Renal cortical epithelial cell (primary cell): ENCODE measurements around the gene LAMA5. TPM values are rescaled to one million over a fixed set of nuclear protein-coding genes. Genes with fewer than 3 reads are reported as not detected.
A peak's percentile ranks its signal among the peaks of the same experiment; 100 is the strongest.

Experiments
- DNase-seq: peaks from one replicate; pipeline ENCODE4 v3.0.0-alpha.2; 2011; ENCODE audit warnings: low read depth
- total RNA-seq: library from RNA; depleted of rRNA; stranded (reverse); fragments of >200 nt; gene quantifications from 2 replicates; pipeline ENCODE4 v1.2.3, GENCODE V29; 2014

LAMA5 gene
- total RNA-seq, 1 donor from 2014 or later: 299 TPM

DNA sequence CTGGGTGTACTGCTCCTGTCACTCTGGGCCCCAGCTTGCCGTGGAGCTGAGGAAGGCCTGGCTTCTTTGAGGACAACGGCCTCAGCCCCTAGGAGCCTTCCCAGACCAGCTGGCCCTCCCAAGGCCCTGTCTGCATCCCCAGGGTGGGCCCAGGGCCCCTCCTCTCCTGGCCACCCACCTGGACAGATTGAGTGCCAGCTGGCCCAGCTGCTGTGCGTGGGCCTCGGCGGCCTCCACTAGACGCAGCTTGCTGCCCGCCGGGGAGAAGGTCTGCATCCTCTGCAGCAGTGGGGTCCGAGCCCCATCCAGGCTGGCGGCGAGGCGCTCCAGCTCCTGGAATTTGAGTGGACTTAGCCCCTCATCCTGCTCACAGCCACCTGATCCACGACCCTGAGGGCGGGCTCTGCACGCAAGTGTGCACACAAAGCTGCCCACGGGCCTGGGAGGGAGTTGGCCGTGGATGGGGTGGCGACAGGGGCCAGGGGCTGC is 49.9 kb downstream of the LAMA5 start:
- DNase-seq: no peak

DNA sequence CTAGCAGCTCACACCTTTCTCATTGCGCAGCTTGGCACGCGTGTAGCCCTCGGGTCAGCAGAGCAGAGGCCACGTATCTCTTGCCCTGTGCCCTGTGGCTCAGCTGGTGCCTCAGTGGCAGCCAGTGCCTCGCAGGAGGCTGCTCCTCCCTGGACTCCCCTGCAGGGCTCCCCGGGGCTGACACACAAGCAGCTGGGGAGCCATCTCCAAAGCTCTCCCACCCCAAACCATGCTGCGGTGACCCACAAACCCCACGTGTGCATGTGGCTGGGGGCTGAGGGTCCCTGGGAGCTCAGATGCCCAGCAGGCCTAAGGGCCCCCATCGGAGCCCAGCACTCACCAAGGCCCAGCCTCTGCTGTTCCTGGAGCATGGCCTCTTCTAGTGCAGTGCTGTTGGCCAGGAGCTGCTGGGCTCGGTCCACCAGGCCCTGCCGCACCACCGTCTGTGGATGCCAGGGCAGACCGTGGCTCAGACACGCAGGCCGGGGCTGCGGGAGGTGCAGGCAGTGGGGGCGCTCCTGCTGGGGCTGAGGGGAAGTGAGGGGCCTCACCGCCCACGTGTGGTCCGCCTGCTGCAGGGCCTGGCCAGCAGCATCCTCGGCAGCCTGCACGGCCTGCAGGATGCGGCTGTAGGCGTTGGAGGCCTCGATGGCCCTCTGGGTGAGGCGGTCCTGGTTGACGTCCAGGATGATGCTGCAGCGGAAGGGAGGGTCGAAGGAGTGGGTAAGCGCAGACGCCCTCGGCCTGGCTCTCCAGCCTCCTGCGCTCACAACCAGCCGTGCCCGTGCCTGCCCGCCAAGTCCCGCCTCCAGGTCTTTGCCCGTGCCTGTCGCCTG is 50.6 kb downstream of the LAMA5 start:
- DNase-seq: no peak

DNA sequence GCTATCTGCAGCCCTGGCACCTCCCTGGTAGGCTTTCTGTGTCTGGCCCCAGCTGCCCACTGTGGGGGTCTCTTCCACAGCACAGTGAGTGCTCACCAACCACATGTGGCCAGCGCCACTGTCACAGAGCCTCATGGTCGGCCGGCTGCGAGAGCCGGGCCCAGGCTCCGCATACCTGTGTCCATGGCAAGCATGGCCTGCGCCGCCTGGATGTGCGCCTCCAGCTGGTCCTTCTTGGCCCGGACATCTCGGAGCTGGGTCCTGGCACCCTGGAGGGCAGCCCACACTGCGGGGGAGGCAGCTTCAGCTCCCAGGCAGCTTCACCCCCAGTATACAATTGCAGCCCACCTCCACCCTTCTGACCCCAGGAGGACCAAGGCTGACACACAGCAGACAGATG is 51.3 kb downstream of the LAMA5 start:
- DNase-seq: no peak

DNA sequence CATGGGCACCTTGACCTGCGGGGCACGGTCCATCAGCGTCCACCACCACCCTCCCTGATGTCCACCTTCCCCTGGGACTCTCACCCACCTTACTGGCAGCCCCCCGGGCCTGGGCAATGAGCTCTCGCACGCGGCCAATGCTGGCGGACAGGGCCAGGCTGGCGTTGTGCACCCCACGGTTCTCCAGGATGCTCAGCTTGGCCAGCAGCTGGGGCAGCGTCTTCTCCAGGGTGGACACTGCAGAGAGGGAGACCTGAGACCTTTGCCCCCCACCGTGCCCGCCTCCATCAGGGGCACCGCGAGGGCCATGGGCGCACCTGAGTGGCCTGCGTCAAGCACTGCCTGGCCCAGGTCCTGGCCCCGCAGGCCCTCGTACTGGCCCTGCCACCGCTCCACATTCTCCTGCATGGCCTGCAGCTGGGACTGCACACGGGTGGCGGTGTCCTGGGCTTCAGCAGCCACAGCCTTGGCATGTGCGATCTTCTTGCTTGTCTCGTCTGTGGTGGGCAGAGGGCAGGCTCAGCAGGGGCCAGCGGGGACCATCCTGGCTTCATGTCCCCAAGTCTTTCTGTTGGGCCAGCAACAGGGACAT is 52.3 kb downstream of the LAMA5 start:
- no peak for DNase-seq

DNA sequence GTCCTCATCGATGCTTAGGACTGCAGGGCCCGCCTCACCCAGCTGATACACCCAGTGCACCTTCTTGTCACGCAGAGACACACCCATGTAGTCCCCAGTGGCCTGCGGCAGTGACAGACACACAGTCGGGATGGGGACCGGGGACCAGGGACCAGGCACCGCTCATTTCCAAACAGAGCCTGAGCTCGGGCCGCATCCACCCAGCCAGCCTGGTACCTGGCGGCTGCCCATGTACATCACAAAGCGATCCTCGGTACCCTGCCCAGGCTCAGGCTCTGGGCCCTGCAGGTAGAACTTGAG is 52.8 kb downstream of the LAMA5 start:
- DNase-seq: no peak

DNA sequence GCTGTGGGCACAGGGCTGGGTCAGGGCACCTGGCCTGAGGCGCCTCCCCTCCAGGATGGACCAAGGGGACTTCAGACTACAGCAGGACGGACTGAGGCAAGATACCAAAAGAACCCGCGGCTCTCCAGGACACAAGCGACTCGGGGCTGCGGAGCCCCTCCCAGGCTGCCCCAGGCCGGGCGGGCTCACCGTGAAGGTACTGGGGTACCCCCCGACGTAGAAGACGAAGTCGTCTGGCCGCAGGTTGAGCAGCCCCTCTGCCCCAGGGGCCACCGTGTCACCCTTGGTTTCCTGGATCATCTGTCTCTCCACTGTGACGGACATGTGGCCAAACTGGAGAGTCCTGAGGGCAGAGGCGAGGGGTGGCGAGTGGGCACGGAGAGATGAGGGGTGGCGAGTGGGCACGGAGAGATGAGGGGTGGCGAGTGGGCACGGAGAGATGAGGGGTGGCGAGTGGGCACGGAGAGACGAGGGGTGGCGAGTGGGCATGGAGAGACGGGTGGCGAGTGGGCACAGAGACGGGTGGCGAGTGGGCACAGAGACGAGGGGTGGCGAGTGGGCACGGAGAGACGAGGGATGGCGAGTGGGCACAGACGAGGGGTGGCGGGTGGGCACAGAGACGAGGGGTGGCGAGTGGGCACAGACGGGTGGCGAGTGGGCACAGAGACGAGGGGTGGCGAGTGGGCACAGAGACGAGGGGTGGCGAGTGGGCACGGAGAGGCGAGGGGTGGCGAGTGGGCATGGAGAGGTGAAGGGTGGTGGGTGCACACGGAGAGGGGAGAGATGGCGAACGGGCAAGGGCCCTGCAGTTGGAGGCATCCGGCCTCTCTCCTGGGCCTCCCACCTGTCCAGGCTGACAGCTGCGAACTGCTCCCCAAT is 53.4 kb downstream of the LAMA5 start:
- no peak for DNase-seq

DNA sequence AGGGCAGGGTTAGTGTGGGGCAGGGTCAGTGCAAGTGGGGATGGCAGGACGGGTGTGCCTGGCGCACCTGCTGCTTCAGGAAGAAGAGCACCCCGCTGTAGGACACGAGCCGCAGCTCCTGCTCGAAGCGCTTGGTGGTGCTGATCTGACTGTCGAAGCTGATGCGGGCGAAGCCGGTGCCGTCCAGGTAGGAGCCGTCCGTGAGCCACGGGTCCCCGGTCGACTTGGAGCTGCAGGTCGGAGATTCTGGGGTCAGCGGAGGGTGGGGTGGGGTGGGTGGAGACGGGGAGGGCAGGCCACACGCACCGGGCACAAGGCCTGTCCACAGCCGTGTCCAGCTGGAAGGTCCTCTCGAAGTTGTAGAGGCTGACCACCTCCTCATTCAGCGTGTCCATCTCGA is 54.1 kb downstream of the LAMA5 start:
- no peak for DNase-seq

DNA sequence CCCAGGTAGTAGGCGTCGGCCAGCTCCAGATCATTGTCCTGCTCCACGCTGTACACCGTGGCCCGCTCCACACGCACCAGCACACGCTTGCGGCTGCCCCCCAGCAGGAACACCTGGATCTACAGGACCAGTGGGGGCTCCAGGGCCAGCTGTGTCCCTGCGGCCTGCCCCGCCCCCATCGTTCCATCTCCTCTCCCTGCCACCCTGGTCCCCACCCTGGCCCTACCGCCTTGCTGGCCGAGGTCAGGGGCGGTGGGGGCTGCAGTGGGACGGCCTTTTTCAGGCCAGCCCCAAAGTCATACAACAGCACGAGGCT is 54.5 kb downstream of the LAMA5 start:
- DNase-seq: no peak

DNA sequence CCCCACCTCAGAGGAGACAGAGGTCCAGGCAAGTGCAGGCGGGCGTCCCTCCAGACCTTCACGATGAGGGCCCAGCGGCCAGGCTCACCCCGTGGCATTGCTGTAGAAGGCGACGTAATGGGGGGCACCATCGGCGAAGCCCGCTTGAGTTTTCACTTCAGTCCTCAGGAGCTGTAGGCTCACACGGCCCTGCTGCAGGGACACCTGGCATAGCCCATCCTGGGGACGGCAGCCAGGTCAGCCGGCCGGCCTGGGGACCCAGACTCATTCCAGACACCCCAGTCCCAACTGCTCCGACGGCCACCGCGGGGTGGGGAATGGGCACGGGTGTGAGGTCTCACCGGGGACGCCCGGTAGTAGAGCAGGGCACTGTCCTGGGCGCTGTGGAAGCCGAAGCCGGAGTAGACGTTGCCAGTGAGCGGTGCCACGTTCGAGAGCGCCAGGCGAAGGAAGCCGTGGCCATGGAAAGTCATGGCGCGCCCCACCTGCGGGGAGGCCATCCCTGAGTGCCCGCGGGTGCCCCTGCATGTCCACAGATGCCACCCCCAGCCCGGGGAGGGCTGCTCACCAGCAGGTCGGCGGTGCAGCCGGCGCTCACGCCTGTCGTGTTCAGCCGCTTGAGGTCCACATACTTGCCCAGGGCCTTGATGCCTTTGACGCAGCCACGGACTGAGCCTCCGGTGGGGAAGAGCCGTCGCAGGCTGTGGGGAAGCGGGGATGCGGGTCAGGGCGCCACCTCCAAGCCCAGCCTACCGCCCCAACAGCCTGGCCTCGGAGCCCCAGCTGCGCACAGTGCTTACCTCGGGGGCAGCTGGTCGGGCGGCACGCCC is 55.1 kb downstream of the LAMA5 start:
- DNase-seq: no peak

DNA sequence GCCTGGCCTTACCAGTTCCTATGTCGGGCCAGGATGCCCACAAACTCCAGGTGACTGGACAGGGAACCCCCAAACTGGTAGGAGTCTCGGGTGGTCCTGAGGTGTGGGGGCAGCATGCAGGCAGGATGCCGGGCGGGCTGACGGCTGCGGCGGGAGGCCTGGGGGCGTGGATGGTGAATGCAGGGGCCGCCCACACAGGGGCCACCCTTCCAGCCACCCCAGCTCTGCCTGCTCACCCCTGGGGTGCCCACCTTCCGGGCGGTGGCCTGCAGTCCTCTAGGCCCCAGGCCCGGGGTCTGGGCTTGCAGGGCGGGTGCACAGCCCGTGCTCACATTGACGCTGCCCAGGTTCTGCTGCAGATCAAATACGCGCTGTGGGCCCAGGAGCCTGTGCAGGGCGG is 56.0 kb downstream of the LAMA5 start:
- no peak for DNase-seq

DNA sequence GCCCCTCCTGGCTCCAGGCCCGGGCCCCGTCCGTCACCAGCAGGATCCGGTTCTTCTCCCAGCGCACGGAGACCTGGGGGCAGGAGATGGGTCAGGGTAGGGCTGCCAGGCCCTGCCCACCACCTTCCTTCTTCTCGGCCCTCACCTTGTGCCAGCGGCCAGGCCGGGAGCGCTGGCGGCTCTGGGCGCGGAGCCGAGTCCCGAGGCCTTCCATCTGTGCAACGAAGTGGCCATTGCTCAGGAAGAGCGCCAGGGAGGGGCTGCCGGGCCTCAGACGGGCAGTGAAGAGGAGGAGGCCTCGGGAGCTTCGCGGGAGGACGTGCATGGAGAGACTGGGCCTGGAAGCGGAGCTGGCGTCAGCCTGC is 56.4 kb downstream of the LAMA5 start:
- no peak for DNase-seq

DNA sequence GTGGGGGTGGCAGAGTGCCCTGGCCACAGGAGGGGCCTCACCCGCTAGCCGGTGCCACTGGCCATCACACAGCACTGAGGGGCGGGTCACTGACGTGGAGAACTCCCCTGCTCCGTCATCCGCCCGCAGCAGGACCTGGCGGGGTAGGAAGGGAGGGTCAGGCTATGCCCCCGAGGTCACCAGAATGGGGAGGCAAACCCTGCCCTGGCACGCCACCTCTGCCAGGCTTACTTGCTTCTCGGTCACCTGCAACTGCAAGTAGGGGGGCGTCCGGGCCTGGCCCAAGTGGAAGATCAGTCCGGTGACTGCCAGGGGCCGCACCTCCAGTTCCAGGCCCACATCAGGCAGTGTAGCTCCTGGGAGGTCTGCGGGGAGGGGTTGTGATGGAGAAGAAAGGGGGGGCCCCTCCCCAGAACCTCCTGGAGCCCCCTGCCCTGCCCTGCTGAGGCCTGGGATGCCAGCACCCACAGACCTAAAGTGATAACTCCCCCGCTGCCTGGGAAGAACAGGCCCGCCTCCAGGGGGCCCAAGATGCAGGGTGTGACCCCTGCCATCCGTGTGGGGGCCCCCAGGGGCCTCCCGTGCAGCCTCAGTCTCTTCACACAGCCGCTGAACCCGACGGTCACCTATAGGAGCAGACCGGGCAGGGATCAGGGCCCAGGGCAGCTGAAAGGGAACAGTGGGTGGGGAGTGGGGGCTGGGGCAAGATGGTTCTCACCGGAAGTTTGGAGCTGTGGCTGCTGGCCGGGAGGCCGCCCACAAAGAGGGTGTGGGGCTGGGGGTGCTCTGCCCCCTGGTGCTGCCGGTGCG is 57.0 kb downstream of the LAMA5 start:
- no peak for DNase-seq

DNA sequence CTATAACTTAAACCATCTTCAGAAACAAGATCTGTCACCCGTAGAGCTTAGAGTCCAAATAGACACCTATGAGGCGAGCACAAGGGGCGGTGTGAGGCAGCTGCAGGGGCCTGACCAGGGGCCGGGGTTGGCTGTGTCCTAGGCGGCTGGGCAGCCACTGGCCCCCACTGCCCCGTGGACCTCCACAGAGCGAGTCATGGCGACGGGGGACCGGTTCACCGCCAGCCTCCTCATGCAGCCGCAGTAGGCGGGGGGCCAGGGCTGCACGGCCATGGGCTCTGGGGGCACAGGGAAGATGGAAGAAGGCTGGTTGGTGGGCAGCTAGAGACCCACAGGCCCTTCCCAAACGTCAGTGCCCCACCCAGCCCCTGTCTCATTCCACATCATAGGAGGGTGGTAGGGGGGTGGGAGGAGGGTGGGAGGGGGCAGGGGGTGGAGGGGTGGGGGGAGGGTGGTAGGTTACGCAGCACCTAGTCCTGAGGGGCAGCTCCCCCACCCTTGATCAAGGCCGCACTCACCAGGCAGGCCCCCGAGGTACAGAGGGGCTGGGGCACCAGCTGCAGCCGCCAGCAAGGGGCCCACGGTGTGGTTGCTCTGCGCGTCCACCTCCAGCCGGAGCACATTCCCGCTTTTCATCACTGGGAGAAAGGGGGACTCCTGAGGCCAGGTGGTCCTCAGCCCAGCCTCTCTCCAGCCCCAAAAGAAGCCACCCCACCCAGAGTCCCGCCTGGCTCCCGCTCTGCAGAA is 57.7 kb downstream of the LAMA5 start:
- no peak for DNase-seq

DNA sequence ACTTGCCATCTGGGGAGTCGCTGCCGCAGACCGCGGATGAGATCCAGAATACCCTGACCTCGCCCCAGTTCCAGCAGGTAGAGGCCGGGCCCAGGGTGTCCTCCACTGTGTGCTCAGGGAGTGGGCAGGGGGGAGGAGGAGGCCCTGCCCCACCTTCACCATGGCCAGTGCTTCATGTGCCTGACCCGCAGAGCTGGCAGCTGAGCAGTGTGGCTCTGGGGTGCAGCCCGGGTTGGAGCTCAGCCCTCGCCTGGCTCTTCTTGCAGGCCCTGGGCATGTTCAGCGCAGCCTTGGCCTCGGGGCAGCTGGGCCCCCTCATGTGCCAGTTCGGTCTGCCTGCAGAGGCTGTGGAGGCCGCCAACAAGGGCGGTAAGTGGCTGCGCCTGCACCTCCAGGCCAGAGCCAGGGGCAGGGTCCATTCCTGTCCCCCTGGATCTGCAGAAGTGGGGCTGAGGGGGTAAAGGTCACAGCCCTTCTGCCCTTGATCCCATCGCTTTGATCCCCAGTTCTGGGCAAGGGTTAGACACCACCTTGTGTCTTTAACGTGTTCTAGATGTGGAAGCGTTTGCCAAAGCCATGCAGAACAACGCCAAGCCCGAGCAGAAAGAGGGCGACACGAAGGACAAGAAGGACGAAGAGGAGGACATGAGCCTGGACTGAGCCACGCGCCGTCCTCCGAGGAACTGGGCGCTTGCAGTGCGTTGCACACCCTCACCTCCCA is 58.9 kb downstream of the LAMA5 start:
- DNase-seq: no peak

DNA sequence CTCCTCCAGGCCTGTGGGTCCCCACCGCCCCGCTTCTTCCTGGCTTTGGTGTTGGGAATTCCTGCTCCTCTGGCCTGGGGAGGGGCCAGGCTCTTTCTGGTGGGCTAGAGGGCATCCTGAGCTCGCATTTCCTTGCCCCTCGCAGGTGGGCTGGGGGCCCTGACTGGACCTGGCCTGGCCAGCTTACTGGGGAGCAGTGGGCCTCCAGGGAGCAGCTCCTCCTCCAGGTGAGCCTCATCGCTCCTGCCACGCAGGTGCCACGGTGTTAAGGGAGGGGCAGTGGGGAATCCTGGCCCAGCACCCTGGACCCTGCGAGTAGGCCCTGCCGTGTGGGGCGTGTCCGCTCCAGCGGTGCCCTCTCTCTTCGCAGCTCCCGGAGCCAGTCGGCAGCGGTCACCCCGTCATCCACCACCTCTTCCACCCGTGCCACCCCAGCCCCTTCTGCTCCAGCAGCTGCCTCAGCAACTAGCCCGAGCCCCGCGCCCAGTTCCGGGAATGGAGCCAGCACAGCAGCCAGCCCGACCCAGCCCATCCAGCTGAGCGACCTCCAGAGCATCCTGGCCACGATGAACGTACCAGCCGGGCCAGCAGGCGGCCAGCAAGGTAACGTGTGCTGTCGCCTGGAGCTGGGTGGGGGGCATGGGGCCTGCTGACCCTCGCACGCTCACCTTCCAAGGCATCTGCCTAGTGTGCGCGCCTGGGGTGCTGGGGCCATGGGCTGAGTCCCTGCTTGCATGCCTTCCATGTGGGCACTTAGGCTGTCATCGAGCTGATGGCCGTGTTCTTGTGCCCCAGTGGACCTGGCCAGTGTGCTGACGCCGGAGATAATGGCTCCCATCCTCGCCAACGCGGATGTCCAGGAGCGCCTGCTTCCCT is 59.6 kb downstream of the LAMA5 start:
- DNase-seq: no peak

DNA sequence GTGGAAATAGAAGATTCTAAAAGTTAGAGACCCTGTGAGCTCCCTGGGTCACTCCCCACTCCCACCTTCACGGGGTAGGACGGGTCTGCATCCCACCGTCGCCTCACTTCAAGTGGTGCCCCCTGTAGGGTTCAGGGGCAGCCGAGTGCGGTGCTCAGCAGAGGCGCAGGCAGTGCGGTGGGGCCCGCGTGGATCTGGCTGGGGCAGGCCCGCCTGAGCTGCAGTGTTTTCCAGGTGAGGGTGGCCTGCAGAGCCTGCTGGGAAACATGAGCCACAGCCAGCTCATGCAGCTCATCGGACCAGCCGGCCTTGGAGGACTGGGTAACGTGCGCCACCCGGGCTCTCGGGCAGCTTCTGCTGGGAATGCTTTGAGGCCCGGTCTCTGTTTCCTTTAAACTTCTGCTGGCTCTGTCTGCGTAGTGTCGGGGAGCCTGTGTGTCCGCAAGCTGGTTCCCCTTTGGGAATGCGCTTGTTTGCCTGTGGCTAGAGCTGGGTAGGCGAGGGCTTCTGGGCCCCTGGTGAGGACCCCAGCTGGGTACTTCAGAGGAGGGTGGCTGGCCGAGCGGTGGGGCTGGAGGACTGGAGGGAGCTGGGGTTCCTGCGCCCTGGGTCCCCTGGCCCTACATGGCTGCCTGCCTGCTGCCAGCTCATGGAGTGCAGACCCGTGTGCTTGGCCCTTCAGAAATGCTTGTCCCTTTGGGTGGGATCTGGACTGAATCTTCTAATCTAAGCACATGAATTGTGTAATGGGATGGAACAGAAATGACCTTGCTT is 60.5 kb downstream of the LAMA5 start:
- no peak for DNase-seq

DNA sequence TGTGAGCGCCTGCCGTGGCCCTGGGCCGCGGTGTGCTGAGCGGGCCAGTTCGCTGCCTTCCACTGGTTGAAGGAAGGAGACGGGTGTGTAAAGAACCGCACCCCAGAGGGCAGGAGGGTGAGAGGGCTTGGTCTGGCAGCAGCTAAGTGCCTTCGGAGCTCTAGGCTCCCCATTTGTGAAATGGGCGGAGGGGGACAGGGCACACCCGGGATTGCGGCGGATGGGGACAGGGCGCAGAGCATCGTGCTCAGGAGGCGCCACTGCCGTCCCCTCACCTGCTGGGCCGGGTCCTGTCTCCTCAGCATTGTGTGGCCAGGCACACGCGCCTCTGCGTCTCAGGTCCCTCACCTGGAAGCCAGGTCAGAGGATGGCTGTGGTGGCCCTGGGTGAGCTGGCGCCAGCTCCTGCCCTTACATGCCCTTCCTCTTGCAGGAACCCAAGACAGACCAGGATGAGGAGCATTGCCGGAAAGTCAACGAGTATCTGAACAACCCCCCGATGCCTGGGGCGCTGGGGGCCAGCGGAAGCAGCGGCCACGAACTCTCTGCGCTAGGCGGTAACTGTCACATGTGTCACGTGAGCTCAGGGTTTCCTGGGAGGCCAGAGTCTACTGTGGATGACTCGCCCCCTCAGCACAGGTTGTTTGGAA is 61.2 kb downstream of the LAMA5 start:
- peak; percentile 4 for DNase-seq
